OCI-LY7 (cell line): ENCODE measurements around the gene GNA12.

ENCODE experiments used
- CTCF ChIP-seq: fragments of 200-600 bp; sonication (generic); conservative IDR thresholded peaks from 2 replicates; pipeline ENCODE4 v1.5.1; 2014; ENCODE audit warnings: mild to moderate bottlenecking, antibody characterized with exemption, low read length, moderate library complexity, mixed read lengths
- EZH2phosphoT487 ChIP-seq: fragments of 200-600 bp; sonication (generic); IDR thresholded peaks from 2 replicates; pipeline ENCODE4 v1.6.1; 2018; ENCODE audit warnings: low read depth, borderline replicate concordance, mild to moderate bottlenecking, mixed run types, antibody characterized with exemption, low read length, moderate library complexity, mixed read lengths

GRCh38 chr7:2864204-2864985 lies 20.3 kb upstream of the GNA12 start:
- TF ChIP-seq CTCF (no peak), EZH2phosphoT487 (no peak)
